Uterus (tissue), 2 donors: ENCODE results near the gene CAB39.

ENCODE experiments used
- CTCF ChIP-seq, 4 experiments: fragments of 200-600 bp in 2 of 4; fragments of 450-650 bp in 2 of 4; sonication (generic) in 2 of 4; IDR thresholded peaks; one replicate each; pipeline ENCODE4 v1.5.1; 2016 to 2019; ENCODE audit warnings: antibody characterized with exemption in 4 of 4, mild to moderate bottlenecking in 2 of 4, moderate library complexity in 1 of 4
- POLR2A ChIP-seq, 2 donors: fragments of 450-650 bp; IDR thresholded peaks; one replicate each; pipeline ENCODE4 v1.6.1; 2016; ENCODE audit warnings: antibody characterized with exemption in 2 of 2, mild to moderate bottlenecking in 1 of 2, moderate library complexity in 1 of 2

GRCh38 chr2:230773039-230773773, 60.6 kb downstream of the CAB39 start:
- TF ChIP-seq CTCF (IDR thresholded peaks at IDR 0.05) = no peak
- no peak for TF ChIP-seq POLR2A (IDR thresholded peaks at IDR 0.05)
